Measurements from ENCODE around the gene CWC27.

CWC27 gene

DNA sequence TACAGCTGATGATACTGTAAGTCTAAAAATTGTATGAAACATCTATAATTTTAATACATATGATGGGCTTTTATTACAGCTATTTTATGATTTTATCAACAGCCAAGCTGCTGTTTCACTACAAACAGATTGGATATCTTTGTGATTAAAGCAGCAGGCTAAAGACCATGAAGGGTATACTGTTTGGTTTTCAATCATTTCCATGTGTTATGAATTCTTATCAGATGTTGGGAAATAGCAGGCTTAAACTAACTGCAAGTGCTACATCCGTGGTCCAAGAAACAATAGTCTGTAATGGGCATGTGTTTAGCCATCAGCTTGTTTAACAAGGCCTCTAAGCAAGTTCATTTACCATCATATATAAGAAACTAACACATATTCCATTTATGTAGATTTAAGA, 107.5 kb downstream of the CWC27 start:
- Histone ChIP-seq H3K36me3 (replicated peaks) (no peaks in the 10 kb centered on the region), H3K27ac (no peak overlapping the region), H3K27me3 (replicated peaks) (no peaks in the 10 kb centered on the region), H3K4me3 (ENCODE audit: low read depth, low read length) (no peak overlapping the region)
- in situ Hi-C loops (cut with HindIII; ENCODE audit: low pct_ligation_motif_present, low sequenced_read_pairs), result no loop called here
- DNase-seq, result no peak
- TF ChIP-seq, protein P1, sequence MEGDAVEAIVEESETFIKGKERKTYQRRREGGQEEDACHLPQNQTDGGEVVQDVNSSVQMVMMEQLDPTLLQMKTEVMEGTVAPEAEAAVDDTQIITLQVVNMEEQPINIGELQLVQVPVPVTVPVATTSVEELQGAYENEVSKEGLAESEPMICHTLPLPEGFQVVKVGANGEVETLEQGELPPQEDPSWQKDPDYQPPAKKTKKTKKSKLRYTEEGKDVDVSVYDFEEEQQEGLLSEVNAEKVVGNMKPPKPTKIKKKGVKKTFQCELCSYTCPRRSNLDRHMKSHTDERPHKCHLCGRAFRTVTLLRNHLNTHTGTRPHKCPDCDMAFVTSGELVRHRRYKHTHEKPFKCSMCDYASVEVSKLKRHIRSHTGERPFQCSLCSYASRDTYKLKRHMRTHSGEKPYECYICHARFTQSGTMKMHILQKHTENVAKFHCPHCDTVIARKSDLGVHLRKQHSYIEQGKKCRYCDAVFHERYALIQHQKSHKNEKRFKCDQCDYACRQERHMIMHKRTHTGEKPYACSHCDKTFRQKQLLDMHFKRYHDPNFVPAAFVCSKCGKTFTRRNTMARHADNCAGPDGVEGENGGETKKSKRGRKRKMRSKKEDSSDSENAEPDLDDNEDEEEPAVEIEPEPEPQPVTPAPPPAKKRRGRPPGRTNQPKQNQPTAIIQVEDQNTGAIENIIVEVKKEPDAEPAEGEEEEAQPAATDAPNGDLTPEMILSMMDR (IDR thresholded peaks at IDR 0.05; ENCODE audit: low read depth, low read length, missing control alignments), result no peak

GRCh38 chr5:64880821-64881220, 112.1 kb downstream of the CWC27 start:
- Histone ChIP-seq H3K27me3 (replicated peaks) (no peaks in the 10 kb centered on the region), H3K27ac (no peak overlapping the region), H3K36me3 (replicated peaks) (no peaks in the 10 kb centered on the region), H3K4me3 (ENCODE audit: low read depth, low read length) (no peak overlapping the region)
- TF ChIP-seq, protein P1 (IDR thresholded peaks at IDR 0.05; ENCODE audit: low read depth, low read length, missing control alignments), result no peak
- in situ Hi-C loops (cut with HindIII; ENCODE audit: low pct_ligation_motif_present, low sequenced_read_pairs), result no loop called here
- DNase-seq, result no peak

DNA sequence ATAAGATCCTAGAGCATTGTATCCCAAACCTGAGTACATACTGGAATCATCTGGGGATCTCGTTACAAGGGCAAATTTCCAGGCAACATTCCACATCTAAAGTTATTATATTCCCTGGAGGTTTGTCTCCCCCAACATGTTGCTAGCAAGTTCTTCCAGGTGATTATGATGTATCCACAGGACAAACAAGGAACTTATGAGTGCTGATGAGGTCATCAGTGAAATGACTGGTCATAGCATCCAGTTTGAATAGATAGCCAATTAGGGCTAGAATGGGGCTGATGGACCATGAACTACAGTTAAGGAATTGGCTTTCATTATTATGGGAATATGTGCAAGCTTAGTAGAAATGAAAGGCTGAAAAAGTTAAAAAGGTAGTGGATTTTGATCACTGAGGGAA, 115.2 kb downstream of the CWC27 start:
- in situ Hi-C loops (cut with HindIII; ENCODE audit: low pct_ligation_motif_present, low sequenced_read_pairs), result no loop called here
- no peak overlapping the region for H3K27ac ChIP-seq
- H3K36me3 ChIP-seq (replicated peaks), result no peaks in the 10 kb centered on the region
- no peaks in the 10 kb centered on the region for H3K27me3 ChIP-seq (replicated peaks)
- DNase-seq, result no peak
- TF ChIP-seq, protein P1 (IDR thresholded peaks at IDR 0.05; ENCODE audit: low read depth, low read length, missing control alignments), result no peak
- H3K4me3 ChIP-seq (ENCODE audit: low read depth, low read length), result no peak overlapping the region

- in situ Hi-C loops (cut with HindIII; ENCODE audit: low pct_ligation_motif_present, low sequenced_read_pairs), result no loop called here
- no peaks in the 10 kb centered on the region for H3K27me3 ChIP-seq (replicated peaks)
- no peaks in the 10 kb centered on the region for H3K36me3 ChIP-seq (replicated peaks)
- no peak for DNase-seq
- H3K27ac ChIP-seq, result no peak overlapping the region
- H3K4me3 ChIP-seq (ENCODE audit: low read depth, low read length), result no peak overlapping the region
- TF ChIP-seq, protein P1 (IDR thresholded peaks at IDR 0.05; ENCODE audit: low read depth, low read length, missing control alignments), result no peak
Observed at GRCh38 chr5:64884541-64884940, 115.8 kb downstream of the CWC27 start.

- H3K27me3 ChIP-seq (replicated peaks), result no peaks in the 10 kb centered on the region
- in situ Hi-C loops (cut with HindIII; ENCODE audit: low pct_ligation_motif_present, low sequenced_read_pairs), result no loop called here
- TF ChIP-seq, protein P1 (IDR thresholded peaks at IDR 0.05; ENCODE audit: low read depth, low read length, missing control alignments), result no peak
Observed at GRCh38 chr5:64887910-64888309, 119.2 kb downstream of the CWC27 start.

GRCh38 chr5:64895748-64896147, 127.0 kb downstream of the CWC27 start:
- in situ Hi-C loops (cut with HindIII; ENCODE audit: low pct_ligation_motif_present, low sequenced_read_pairs), result no loop called here
- H3K4me3 ChIP-seq (ENCODE audit: low read depth, low read length), result no peak overlapping the region
- TF ChIP-seq, protein P1 (IDR thresholded peaks at IDR 0.05; ENCODE audit: low read depth, low read length, missing control alignments), result no peak
- H3K36me3 ChIP-seq (replicated peaks), result no peaks in the 10 kb centered on the region
- no peaks in the 10 kb centered on the region for H3K27me3 ChIP-seq (replicated peaks)
- no peak overlapping the region for H3K27ac ChIP-seq
- no peak for DNase-seq

More at GRCh38 chr5:64887910-64888309, 119.2 kb downstream of the CWC27 start:
- Histone ChIP-seq H3K27ac (no peak overlapping the region), H3K4me3 (ENCODE audit: low read depth, low read length) (no peak overlapping the region), H3K36me3 (replicated peaks) (no peaks in the 10 kb centered on the region)
- no peak for DNase-seq

Data from brain microvascular endothelial cell (primary cell).